ENCODE measurements around the gene STK17A. TPM values are rescaled to one million over a fixed set of nuclear protein-coding genes. Genes with fewer than 3 reads are reported as not detected.

The STK17A gene
- total and polyA plus RNA-seq, 2 of the 8 experiments (the other 6 are each of a cell fraction or from before 2014, with no cell fraction given) = 2.2 to 12.2 TPM

DNA sequence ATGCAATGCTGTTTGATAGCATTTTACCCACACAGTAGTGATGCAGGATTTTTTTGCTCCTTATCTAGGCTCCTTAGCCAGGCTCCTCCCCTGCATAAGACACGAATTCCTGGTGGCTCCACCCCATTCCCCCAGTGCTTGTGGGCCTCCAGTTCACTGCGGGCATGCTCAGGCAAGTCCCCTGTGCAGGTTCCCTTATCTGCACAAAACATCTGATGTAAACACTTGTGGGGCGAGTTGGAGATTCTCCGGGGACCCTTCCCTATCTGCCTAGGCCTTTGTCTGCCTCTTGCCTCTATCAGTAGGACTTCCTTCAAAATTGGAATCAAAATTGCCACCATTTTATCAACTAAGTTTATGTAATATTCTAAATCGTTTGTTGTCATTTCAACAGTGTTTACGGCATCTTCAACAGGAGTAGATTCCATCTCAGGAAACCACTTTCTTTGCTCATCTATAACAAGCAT is 5.4 kb upstream of the STK17A start:
- Histone ChIP-seq H2BK15ac (ENCODE audit: low read length) (no peak overlapping the region), H2BK120ac (replicated peaks; ENCODE audit: low read depth, low read length) (peak overlapping the region; percentile 79), H2BK12ac (ENCODE audit: low read depth, low read length) (no peak overlapping the region), H2AK5ac (ENCODE audit: low read depth, low read length) (no peak overlapping the region), H4K91ac (replicated peaks; ENCODE audit: insufficient read length, low read length) (no peak overlapping the region), H3K79me2 (ENCODE audit: control insufficient read depth in 1 of 2, insufficient read depth in 2 of 2, low read length in 2 of 2) (no peaks in the 10 kb centered on the region), H3K4me1 (replicated peaks in 1 of 4; ENCODE audit: control insufficient read depth in 3 of 4, insufficient read depth in 4 of 4, low read length in 3 of 4) (peaks cover 0 to 8% (median 2%) of the 10 kb centered on the region in 4 experiments; a peak in 2 of 7 replicates), H3K4me2 (ENCODE audit: insufficient read depth in 1 of 2, low read depth in 2 of 2, low read length in 2 of 2) (no peak overlapping the region), H3K79me1 (ENCODE audit: low read depth, low read length) (no peaks in the 10 kb centered on the region), H3K27me3 (replicated peaks in 1 of 4; ENCODE audit: control insufficient read depth in 3 of 4, extremely low read depth in 1 of 4, insufficient read depth in 3 of 4, low read length in 3 of 4) (no peaks in the 10 kb centered on the region), H3K4me3 (ENCODE audit: extremely low read depth in 1 of 4, insufficient read depth in 2 of 4, low read depth in 3 of 4, low read length in 4 of 4) (no peak overlapping the region), H3K23ac (ENCODE audit: insufficient read length) (no peak overlapping the region), H3K36me3 (ENCODE audit: control insufficient read depth in 2 of 4, insufficient read depth in 4 of 4, low read length in 3 of 4) (no peaks in the 10 kb centered on the region), H3K9ac (replicated peaks in 1 of 4; ENCODE audit: extremely low read depth in 1 of 4, low read depth in 3 of 4, low read length in 3 of 4) (no peak overlapping the region), H3K23me2 (ENCODE audit: low read depth, low read length) (no peaks in the 10 kb centered on the region), H3K18ac (ENCODE audit: extremely low read depth, low read length) (no peak overlapping the region), H2AFZ (ENCODE audit: low read length) (peak overlapping the region; percentile 28; the same call in 1 of the 2 replicates), H3K9me3 (ENCODE audit: insufficient read depth in 2 of 2, low read depth in 1 of 2, low read length in 1 of 2) (no peaks in the 10 kb centered on the region), H4K20me1 (replicated peaks in 1 of 2; ENCODE audit: control insufficient read depth in 1 of 2, insufficient read depth in 2 of 2, low read length in 2 of 2) (no peaks in the 10 kb centered on the region), H2BK20ac (ENCODE audit: low read length) (no peak overlapping the region; the same call in 1 of the 2 replicates), H3K27ac (ENCODE audit: low read depth, low read length) (no peak overlapping the region), H4K8ac (ENCODE audit: extremely low read depth, insufficient read depth, low read length) (no peak overlapping the region), H2BK5ac (ENCODE audit: low read depth, low read length) (0 out of 2 replicates have a peak overlapping the region, but pooled peaks have one; percentile 83), H3K14ac (ENCODE audit: insufficient read length) (no peak overlapping the region), H3K4ac (replicated peaks; ENCODE audit: insufficient read length, low read depth, low read length) (no peak overlapping the region), H3K56ac (replicated peaks; ENCODE audit: insufficient read length, low read depth, low read length) (no peak overlapping the region), H4K5ac (ENCODE audit: insufficient read length, low read depth, low read length) (no peak overlapping the region)
- ChIA-PET POLR2A (ENCODE audit: partially characterized antibody) (no interaction called here), CTCF (ENCODE audit: partially characterized antibody) (interaction anchor here (0.8 to 1.0 kb wide), 2 partner anchors 67 to 470 kb away, joined by 3 to 4 read pairs; no protein-coding TSS in a partner anchor)
- no peak for TF ChIP-seq SIRT6 (IDR thresholded peaks at IDR 0.05; ENCODE audit: low read length)
- TF ChIP-seq RNF2 (IDR thresholded peaks at IDR 0.05; ENCODE audit: borderline replicate concordance, low read depth, low read length, missing control alignments, poor library complexity, severe bottlenecking) = no peak
- TF ChIP-seq PHF8 (conservative IDR thresholded peaks at IDR 0.05; ENCODE audit: low read depth, low read length) = no peak
- no peak for TF ChIP-seq JUND (IDR thresholded peaks at IDR 0.05; ENCODE audit: low read length)
- TF ChIP-seq TEAD4 (IDR thresholded peaks at IDR 0.05; ENCODE audit: low read depth, low read length) = no peak
- no peak for TF ChIP-seq ZNF274 (IDR thresholded peaks at IDR 0.05; ENCODE audit: borderline replicate concordance, extremely low read depth, low read length)
- TF ChIP-seq RAD21 (IDR thresholded peaks at IDR 0.05 in 1 of 2, conservative IDR thresholded peaks at IDR 0.05 in 1 of 2; ENCODE audit: low read depth in 2 of 2, low read length in 2 of 2) = no peak
- TF ChIP-seq SP2 (IDR thresholded peaks at IDR 0.05; ENCODE audit: low read length) = no peak
- no peak for TF ChIP-seq ASH2L (IDR thresholded peaks at IDR 0.05; ENCODE audit: low read length)
- TF ChIP-seq BCL11A (IDR thresholded peaks at IDR 0.05; ENCODE audit: low read depth in 2 of 2, low read length in 2 of 2) = no peak
- no peak for TF ChIP-seq POLR2AphosphoS5 (IDR thresholded peaks at IDR 0.05; ENCODE audit: low read depth, low read length)
- no peak for TF ChIP-seq SRF (IDR thresholded peaks at IDR 0.05; ENCODE audit: low read depth, low read length)
- no peak for TF ChIP-seq SIN3A (conservative IDR thresholded peaks at IDR 0.05 in 1 of 2, IDR thresholded peaks at IDR 0.05 in 1 of 2; ENCODE audit: low read depth in 1 of 2, low read length in 2 of 2)
- DNase-seq (ENCODE audit: low read depth in 1 of 2, low spot score in 2 of 2) (no peak), FAIRE-seq (no peak)
- WGBS, 2 experiments (ENCODE audit: extremely low coverage in 1 of 2, insufficient coverage in 1 of 2, insufficient read length in 1 of 2, insufficient replicate concordance in 2 of 2, low coverage in 1 of 2, low lambda C conversion rate in 2 of 2, missing lambda C conversion rate in 1 of 2) = 86% methylated on average over 6 of the region's 6 CpGs; no CpG with 5 or more reads in 1 of the 2 experiments
